HepG2 (cell line): ENCODE results near the gene CFAP99. TPM values are rescaled to one million over a fixed set of nuclear protein-coding genes. Genes with fewer than 3 reads are reported as not detected.

ENCODE experiments used
- ASH2L ChIP-seq: fragments of 300-600, 200-600 bp; sonication (generic); IDR thresholded peaks from 2 replicates; pipeline ENCODE4 v1.7.0; 2017; ENCODE audit warnings: low read depth, mild to moderate bottlenecking, moderate library complexity, mixed read lengths, low read length; ENCODE audit not compliant: insufficient read length
- CAMTA2 ChIP-seq: sonication (generic); formaldehyde crosslinking; IDR thresholded peaks from 2 replicates; pipeline ENCODE4 v1.4.0; 2020; ENCODE audit warnings: mild to moderate bottlenecking, missing genetic modification reagents, borderline replicate concordance
- CBX2 ChIP-seq, 2 experiments: fragments of 200-600 bp in 1 of 2; sonication (generic); formaldehyde crosslinking in 1 of 2; IDR thresholded peaks; 2 replicates each; pipeline versions ENCODE4 v1.7.0 to v1.8.1; 2018 to 2022; ENCODE audit warnings: low read depth in 2 of 2, low read length in 1 of 2, mild to moderate bottlenecking in 1 of 2, missing genetic modification reagents in 1 of 2
- ELF1 ChIP-seq: sonication (generic); formaldehyde crosslinking; IDR thresholded peaks from 2 replicates; pipeline ENCODE4 v1.4.0; 2020; ENCODE audit warnings: missing genetic modification reagents
- HDAC6 ChIP-seq: fragments of 200-600 bp; sonication (generic); IDR thresholded peaks from 2 replicates; pipeline ENCODE4 v1.7.0; 2017; ENCODE audit warnings: mild to moderate bottlenecking, antibody characterized with exemption, low read length, low read depth
- ISX ChIP-seq: sonication (generic); formaldehyde crosslinking; conservative IDR thresholded peaks from 2 replicates; pipeline ENCODE4 v1.5.0; 2020; ENCODE audit warnings: missing genetic modification reagents
- MIER2 ChIP-seq: IDR thresholded peaks from 2 replicates; pipeline ENCODE4 v1.6.1; 2016; ENCODE audit warnings: missing biosample characterization, missing genetic modification reagents
- SNAPC2 ChIP-seq: sonication (generic); formaldehyde crosslinking; IDR thresholded peaks from 2 replicates; pipeline ENCODE4 v1.8.1; 2022; ENCODE audit warnings: mild to moderate bottlenecking, missing genetic modification reagents
- ZNF12 ChIP-seq: sonication (generic); formaldehyde crosslinking; IDR thresholded peaks from 2 replicates; pipeline ENCODE4 v1.5.0; 2020; ENCODE audit warnings: missing genetic modification reagents
- ZNF451 ChIP-seq: sonication (generic); formaldehyde crosslinking; IDR thresholded peaks from 2 replicates; pipeline ENCODE4 v1.5.0; 2020; ENCODE audit warnings: mild to moderate bottlenecking, missing genetic modification reagents
- ZNF564 ChIP-seq: sonication (generic); formaldehyde crosslinking; IDR thresholded peaks from 2 replicates; pipeline ENCODE4 v1.8.1; 2023; ENCODE audit warnings: mild to moderate bottlenecking, missing genetic modification reagents
- ZNF607 ChIP-seq: sonication (generic); formaldehyde crosslinking; IDR thresholded peaks from 2 replicates; pipeline ENCODE4 v1.5.1; 2020; ENCODE audit warnings: missing genetic modification reagents, mild to moderate bottlenecking, borderline replicate concordance
- ZNF670 ChIP-seq: sonication (generic); formaldehyde crosslinking; IDR thresholded peaks from 2 replicates; pipeline ENCODE4 v1.8.0; 2022; ENCODE audit warnings: mild to moderate bottlenecking, missing genetic modification reagents, borderline replicate concordance
- ZSCAN12 ChIP-seq: sonication (generic); formaldehyde crosslinking; IDR thresholded peaks from 2 replicates; pipeline ENCODE4 v1.9.0; 2021; ENCODE audit warnings: mild to moderate bottlenecking, missing genetic modification reagents
- polyA plus RNA-seq, 8 experiments: library from polyadenylated mRNA; depleted of rRNA in 3 of 8; stranded (reverse) in 7 of 8; unstranded in 1 of 8; fragments of >200 nt; fragmentation: Illumina TruSeq in 4 of 8; extraction: Trizol in 4 of 8; gene quantifications; 2 replicates each; pipeline versions ENCODE4 v1.2.1 to v1.2.3, GENCODE V29; 2011 to 2016; ENCODE audit warnings: low read depth in 4 of 8, missing spikeins in 1 of 8, mixed read lengths in 1 of 8; ENCODE audit not compliant: insufficient read depth in 1 of 8
- total RNA-seq, 5 experiments: library from RNA; depleted of rRNA; stranded (reverse); fragments of >200 nt; fragmentation: Illumina TruSeq; extraction: Trizol; gene quantifications; 2 replicates each; pipeline ENCODE4 v1.2.3, GENCODE V29; 2016; ENCODE audit warnings: low read depth in 1 of 5
- TF ChIP-seq, protein P1 (sequence below): sonication (generic); formaldehyde crosslinking; IDR thresholded peaks from 2 replicates; pipeline ENCODE4 v1.5.1; 2020; ENCODE audit warnings: missing genetic modification reagents, mild to moderate bottlenecking, borderline replicate concordance
- TF ChIP-seq, protein P2 (sequence below): IDR thresholded peaks from 2 replicates; pipeline ENCODE4 v1.6.1; 2016
- TF ChIP-seq, protein P3 (sequence below): fragments of 450-650 bp; IDR thresholded peaks from 2 replicates; pipeline ENCODE4 v1.6.1; 2016
- TF ChIP-seq, protein P4 (sequence below): sonication (generic); formaldehyde crosslinking; IDR thresholded peaks from 2 replicates; pipeline ENCODE4 v1.4.0; 2020; ENCODE audit warnings: missing genetic modification reagents
- TF ChIP-seq, protein P5 (sequence below): IDR thresholded peaks from 2 replicates; pipeline ENCODE4 v1.6.1; 2018; ENCODE audit warnings: missing genetic modification reagents, mild to moderate bottlenecking, missing compliant biosample characterization

CFAP99 gene
- total and polyA plus RNA-seq, 2 of the 13 experiments (the other 11 are each of a cell fraction or from before 2014, with no cell fraction given), result not detected

DNA sequence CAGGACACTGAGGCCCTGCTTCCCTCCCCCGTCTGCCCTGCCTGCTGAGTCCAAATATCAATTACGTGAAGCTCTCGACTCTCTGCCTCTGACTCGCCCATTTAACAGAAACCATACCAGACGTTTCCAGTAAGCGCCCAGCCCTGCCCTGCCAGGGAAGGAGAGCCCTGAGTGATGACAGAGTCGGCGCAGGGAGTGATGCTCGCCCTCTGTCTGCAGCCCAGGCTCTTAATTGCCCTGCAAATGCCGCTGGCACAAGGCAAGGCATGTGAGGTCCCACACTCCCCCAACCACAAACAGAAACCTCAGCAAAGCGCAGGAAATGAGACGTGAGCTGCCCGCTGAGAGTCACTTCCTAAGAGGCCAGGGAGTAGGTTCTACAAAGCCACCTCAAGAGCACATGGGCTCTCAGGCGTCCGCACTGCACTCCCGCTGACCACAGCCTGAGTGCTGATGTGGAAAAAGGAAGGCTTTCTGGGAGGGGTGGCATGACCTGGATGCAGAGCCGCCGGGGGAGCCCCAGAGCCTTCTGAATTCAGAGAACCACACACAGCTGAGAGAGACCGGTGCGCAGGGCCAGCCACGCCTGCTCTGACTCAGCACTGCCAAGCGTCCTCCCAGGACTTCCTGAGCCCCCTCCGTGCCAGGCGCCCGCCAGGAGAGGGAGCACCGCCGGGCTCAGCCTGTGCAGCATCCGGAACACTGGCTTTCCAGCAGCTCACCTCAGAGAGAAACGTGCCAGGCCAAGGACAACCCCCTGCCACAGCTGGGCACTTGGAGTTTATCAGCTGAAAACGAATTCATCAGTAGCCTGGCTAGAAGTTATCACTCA lies 5.7 kb upstream of the CFAP99 start (continued):
- no peak for TF ChIP-seq ZNF670
- no peak for TF ChIP-seq HDAC6
- TF ChIP-seq, protein P1, sequence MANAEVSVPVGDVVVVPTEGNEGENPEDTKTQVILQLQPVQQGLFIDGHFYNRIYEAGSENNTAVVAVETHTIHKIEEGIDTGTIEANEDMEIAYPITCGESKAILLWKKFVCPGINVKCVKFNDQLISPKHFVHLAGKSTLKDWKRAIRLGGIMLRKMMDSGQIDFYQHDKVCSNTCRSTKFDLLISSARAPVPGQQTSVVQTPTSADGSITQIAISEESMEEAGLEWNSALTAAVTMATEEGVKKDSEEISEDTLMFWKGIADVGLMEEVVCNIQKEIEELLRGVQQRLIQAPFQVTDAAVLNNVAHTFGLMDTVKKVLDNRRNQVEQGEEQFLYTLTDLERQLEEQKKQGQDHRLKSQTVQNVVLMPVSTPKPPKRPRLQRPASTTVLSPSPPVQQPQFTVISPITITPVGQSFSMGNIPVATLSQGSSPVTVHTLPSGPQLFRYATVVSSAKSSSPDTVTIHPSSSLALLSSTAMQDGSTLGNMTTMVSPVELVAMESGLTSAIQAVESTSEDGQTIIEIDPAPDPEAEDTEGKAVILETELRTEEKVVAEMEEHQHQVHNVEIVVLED (CRISPR knock-in tag), result 0 out of 2 replicates have a peak, but pooled peaks have one; percentile 24
- TF ChIP-seq ZSCAN12 (CRISPR knock-in tag), result no peak
- TF ChIP-seq, protein P2, sequence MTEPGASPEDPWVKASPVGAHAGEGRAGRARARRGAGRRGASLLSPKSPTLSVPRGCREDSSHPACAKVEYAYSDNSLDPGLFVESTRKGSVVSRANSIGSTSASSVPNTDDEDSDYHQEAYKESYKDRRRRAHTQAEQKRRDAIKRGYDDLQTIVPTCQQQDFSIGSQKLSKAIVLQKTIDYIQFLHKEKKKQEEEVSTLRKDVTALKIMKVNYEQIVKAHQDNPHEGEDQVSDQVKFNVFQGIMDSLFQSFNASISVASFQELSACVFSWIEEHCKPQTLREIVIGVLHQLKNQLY (CRISPR knock-in tag), result no peak
- TF ChIP-seq, protein P3, sequence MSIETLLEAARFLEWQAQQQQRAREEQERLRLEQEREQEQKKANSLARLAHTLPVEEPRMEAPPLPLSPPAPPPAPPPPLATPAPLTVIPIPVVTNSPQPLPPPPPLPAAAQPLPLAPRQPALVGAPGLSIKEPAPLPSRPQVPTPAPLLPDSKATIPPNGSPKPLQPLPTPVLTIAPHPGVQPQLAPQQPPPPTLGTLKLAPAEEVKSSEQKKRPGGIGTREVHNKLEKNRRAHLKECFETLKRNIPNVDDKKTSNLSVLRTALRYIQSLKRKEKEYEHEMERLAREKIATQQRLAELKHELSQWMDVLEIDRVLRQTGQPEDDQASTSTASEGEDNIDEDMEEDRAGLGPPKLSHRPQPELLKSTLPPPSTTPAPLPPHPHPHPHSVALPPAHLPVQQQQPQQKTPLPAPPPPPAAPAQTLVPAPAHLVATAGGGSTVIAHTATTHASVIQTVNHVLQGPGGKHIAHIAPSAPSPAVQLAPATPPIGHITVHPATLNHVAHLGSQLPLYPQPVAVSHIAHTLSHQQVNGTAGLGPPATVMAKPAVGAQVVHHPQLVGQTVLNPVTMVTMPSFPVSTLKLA, result no peak
- TF ChIP-seq ZNF451 (CRISPR knock-in tag), result no peak
- TF ChIP-seq ZNF607, result no peak
- TF ChIP-seq SNAPC2, result no peak
- no peak for TF ChIP-seq CAMTA2 (CRISPR knock-in tag)
- TF ChIP-seq ASH2L, result no peak
- no peak for TF ChIP-seq CBX2 (IDR thresholded peaks at IDR 0.05; ENCODE audit: low read depth, low read length)
- no peak for TF ChIP-seq CBX2 (CRISPR knock-in tag; IDR thresholded peaks at IDR 0.05; ENCODE audit: low read depth)
- TF ChIP-seq, protein P4, sequence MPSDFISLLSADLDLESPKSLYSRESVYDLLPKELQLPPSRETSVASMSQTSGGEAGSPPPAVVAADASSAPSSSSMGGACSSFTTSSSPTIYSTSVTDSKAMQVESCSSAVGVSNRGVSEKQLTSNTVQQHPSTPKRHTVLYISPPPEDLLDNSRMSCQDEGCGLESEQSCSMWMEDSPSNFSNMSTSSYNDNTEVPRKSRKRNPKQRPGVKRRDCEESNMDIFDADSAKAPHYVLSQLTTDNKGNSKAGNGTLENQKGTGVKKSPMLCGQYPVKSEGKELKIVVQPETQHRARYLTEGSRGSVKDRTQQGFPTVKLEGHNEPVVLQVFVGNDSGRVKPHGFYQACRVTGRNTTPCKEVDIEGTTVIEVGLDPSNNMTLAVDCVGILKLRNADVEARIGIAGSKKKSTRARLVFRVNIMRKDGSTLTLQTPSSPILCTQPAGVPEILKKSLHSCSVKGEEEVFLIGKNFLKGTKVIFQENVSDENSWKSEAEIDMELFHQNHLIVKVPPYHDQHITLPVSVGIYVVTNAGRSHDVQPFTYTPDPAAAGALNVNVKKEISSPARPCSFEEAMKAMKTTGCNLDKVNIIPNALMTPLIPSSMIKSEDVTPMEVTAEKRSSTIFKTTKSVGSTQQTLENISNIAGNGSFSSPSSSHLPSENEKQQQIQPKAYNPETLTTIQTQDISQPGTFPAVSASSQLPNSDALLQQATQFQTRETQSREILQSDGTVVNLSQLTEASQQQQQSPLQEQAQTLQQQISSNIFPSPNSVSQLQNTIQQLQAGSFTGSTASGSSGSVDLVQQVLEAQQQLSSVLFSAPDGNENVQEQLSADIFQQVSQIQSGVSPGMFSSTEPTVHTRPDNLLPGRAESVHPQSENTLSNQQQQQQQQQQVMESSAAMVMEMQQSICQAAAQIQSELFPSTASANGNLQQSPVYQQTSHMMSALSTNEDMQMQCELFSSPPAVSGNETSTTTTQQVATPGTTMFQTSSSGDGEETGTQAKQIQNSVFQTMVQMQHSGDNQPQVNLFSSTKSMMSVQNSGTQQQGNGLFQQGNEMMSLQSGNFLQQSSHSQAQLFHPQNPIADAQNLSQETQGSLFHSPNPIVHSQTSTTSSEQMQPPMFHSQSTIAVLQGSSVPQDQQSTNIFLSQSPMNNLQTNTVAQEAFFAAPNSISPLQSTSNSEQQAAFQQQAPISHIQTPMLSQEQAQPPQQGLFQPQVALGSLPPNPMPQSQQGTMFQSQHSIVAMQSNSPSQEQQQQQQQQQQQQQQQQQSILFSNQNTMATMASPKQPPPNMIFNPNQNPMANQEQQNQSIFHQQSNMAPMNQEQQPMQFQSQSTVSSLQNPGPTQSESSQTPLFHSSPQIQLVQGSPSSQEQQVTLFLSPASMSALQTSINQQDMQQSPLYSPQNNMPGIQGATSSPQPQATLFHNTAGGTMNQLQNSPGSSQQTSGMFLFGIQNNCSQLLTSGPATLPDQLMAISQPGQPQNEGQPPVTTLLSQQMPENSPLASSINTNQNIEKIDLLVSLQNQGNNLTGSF (CRISPR knock-in tag), result no peak
- no peak for TF ChIP-seq ISX (CRISPR knock-in tag)
- no peak for TF ChIP-seq ZNF564 (CRISPR knock-in tag)
- TF ChIP-seq ZNF12 (CRISPR knock-in tag), result no peak
- TF ChIP-seq ELF1 (CRISPR knock-in tag), result peak; percentile 49
- TF ChIP-seq, protein P5, sequence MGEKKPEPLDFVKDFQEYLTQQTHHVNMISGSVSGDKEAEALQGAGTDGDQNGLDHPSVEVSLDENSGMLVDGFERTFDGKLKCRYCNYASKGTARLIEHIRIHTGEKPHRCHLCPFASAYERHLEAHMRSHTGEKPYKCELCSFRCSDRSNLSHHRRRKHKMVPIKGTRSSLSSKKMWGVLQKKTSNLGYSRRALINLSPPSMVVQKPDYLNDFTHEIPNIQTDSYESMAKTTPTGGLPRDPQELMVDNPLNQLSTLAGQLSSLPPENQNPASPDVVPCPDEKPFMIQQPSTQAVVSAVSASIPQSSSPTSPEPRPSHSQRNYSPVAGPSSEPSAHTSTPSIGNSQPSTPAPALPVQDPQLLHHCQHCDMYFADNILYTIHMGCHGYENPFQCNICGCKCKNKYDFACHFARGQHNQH, result no peak
- no peak for TF ChIP-seq MIER2 (CRISPR knock-in tag)
